OCI-LY3 (cell line): ENCODE data around the gene TARM1.
A peak's percentile ranks its signal among the peaks of the same experiment; 100 is the strongest.
"Not testable (repeated sequence)": the region's sequence is repeated elsewhere in the genome, so short reads cannot be mapped to it uniquely, and the experiment has no call there.

Experiments
- H2AFZ ChIP-seq: fragments of 200-600, 300-600 bp; shearing (Covaris generic); 2 replicates; pipeline ENCODE4 v1.6.0; 2014; ENCODE audit warnings: antibody characterized with exemption, low read depth, low read length
- H3K27ac ChIP-seq: fragments of 200-600, 300-600 bp; sonication (generic); 2 replicates; pipeline ENCODE4 v1.5.1; 2014; ENCODE audit warnings: mild to moderate bottlenecking, low read length, moderate library complexity, mixed read lengths
- H3K27me3 ChIP-seq: fragments of 200-600, 300-600 bp; sonication (generic); 2 replicates; pipeline ENCODE4 v1.6.1; 2014; ENCODE audit warnings: low read depth, low read length, mixed read lengths
- H3K36me3 ChIP-seq: fragments of 200-600, 300-600 bp; sonication (generic); replicated peaks from 2 replicates; pipeline ENCODE3; 2014; ENCODE audit warnings: low read depth, low read length, mixed read lengths
- H3K4me1 ChIP-seq: fragments of 300-600, 200-600 bp; sonication (generic); 2 replicates; pipeline ENCODE4 v1.6.1; 2014; ENCODE audit warnings: low read length, mixed read lengths
- H3K4me2 ChIP-seq: fragments of 200-600, 300-600 bp; sonication (generic); 2 replicates; pipeline ENCODE4 v1.6.1; 2014; ENCODE audit warnings: low read length, mixed read lengths
- H3K4me3 ChIP-seq: fragments of 300-600, 200-600 bp; sonication (generic); 2 replicates; pipeline ENCODE4 v1.5.1; 2014; ENCODE audit warnings: antibody characterized with exemption, mild to moderate bottlenecking, low read length, moderate library complexity
- H3K79me2 ChIP-seq: fragments of 300-600, 200-600 bp; shearing (Covaris generic); 2 replicates; pipeline ENCODE4 v1.6.1; 2014; ENCODE audit warnings: mild to moderate bottlenecking, low read length, mixed read lengths
- H3K9ac ChIP-seq: fragments of 300-600, 200-600 bp; shearing (Covaris generic); 2 replicates; pipeline ENCODE4 v1.6.0; 2014; ENCODE audit warnings: mild to moderate bottlenecking, low read length, moderate library complexity
- H3K9me3 ChIP-seq: fragments of 200-600, 300-600 bp; shearing (Covaris generic); 2 replicates; pipeline ENCODE4 v1.6.1; 2014; ENCODE audit warnings: low read length, mixed read lengths; ENCODE audit not compliant: insufficient read depth
- H4K20me1 ChIP-seq: fragments of 200-600, 300-600 bp; sonication (generic); 2 replicates; pipeline ENCODE4 v1.6.1; 2016; ENCODE audit warnings: low read length, mixed read lengths; ENCODE audit not compliant: insufficient read depth
- EZH2phosphoT487 ChIP-seq: fragments of 200-600 bp; shearing (Covaris generic); IDR thresholded peaks from 2 replicates; pipeline ENCODE4 v1.6.1; 2018; ENCODE audit warnings: antibody characterized with exemption, mixed run types, low read depth
- TF ChIP-seq, protein P1 (sequence below): fragments of 200-600, 300-600 bp; sonication (generic); IDR thresholded peaks from 2 replicates; pipeline ENCODE4 v1.5.1; 2014; ENCODE audit warnings: antibody characterized with exemption, low read length, low read depth

Gene TARM1

DNA sequence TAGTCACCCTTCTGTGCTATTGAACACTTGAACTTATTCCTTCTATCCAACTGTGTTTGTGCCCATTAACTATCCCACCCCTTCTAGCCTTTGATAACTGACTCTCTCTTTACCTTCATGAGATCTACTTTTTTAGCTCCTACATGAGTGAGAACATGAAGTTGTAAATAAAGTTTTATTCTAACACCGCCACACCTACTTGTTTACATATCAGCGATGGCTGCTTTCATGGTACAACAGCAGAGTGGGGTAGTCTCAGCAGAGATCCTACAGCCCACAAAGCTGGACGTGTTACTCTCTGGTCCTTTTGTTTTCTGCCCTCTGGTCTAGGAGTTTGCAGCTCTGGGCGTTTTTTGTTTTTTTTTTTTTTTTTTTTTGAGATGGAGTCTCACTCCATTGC is 41.2 kb downstream of the TARM1 start:
- TF ChIP-seq EZH2phosphoT487 = no peak
- Histone ChIP-seq H3K4me1 (no peaks in the 10 kb centered on the region), H4K20me1 (no peaks in the 10 kb centered on the region), H2AFZ (no peak overlapping the region), H3K4me2 (no peak overlapping the region), H3K27ac (no peak overlapping the region), H3K9me3 (no peaks in the 10 kb centered on the region), H3K27me3 (no peaks in the 10 kb centered on the region), H3K4me3 (no peak overlapping the region), H3K36me3 (no peaks in the 10 kb centered on the region), H3K79me2 (no peaks in the 10 kb centered on the region), H3K9ac (no peak overlapping the region)

DNA sequence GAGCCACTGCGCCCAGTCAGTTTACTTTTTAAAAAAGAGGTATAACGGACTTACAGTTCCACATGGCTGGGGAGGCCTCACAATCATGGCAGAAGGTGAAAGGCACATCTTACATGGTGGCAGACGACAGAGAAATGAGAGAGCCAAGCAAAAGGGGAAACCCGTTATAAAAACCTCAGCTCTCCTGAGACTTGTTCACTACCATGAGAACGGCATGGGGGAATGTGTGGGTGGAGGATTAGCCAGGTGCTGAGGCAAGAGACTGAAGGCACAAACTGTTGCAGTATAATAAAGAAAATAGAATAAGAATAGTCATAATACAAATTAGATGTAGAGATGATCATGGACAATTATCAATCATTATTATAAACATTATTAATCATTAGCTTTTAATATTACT is 44.6 kb downstream of the TARM1 start:
- not testable (repeated sequence) for H3K79me2 ChIP-seq, H3K27ac ChIP-seq, H3K27me3 ChIP-seq, H4K20me1 ChIP-seq, H3K4me1 ChIP-seq, H3K9ac ChIP-seq, H3K36me3 ChIP-seq, H3K4me3 ChIP-seq, H3K4me2 ChIP-seq, H2AFZ ChIP-seq, H3K9me3 ChIP-seq

DNA sequence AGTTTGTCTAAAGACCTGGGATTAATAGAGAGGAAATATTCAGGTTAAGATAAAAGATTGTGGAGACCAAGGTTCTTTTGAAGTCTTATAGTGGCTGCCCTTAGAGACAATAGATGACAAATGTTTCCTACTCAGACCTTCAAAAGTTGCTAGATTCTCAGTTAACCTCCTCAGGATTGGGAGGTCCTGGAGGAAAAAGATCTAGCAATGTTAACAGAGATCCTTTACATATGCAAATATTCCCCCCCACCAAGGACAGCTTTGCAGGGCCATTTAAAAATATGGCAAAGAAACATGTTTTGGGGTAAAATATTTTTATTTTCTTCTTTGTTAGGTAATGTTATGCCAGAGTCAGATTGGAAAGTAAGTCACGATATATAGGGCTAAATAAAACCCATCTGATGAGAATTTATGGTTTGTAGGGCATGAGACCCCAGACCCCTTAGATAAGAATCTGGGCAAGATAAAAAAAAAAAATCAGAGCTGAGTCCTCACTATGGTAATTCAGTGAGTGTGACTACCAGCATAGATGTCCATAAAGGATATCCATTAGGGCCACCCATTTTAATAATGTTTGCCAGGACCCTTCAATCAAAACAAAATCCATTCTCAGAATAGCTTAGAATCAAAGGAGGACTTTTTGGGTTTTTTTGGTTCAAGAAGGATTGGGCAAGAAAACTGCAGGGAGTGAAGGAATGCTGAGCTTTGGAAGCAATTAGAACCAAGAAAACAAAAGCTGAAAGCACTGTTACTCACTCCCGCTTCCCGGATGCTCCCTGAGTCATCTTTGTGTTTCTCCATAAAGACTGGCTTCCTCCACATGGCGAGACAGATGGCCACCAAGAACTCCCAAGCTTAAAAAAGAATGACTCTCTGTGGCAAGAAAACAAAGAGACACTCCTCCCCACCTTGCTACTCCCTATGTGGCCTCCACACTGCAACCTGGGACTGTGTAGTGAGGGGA is 45.7 kb downstream of the TARM1 start:
- no peak overlapping the region for H3K4me3 ChIP-seq
- no peak overlapping the region for H3K27ac ChIP-seq
- TF ChIP-seq, protein P1, sequence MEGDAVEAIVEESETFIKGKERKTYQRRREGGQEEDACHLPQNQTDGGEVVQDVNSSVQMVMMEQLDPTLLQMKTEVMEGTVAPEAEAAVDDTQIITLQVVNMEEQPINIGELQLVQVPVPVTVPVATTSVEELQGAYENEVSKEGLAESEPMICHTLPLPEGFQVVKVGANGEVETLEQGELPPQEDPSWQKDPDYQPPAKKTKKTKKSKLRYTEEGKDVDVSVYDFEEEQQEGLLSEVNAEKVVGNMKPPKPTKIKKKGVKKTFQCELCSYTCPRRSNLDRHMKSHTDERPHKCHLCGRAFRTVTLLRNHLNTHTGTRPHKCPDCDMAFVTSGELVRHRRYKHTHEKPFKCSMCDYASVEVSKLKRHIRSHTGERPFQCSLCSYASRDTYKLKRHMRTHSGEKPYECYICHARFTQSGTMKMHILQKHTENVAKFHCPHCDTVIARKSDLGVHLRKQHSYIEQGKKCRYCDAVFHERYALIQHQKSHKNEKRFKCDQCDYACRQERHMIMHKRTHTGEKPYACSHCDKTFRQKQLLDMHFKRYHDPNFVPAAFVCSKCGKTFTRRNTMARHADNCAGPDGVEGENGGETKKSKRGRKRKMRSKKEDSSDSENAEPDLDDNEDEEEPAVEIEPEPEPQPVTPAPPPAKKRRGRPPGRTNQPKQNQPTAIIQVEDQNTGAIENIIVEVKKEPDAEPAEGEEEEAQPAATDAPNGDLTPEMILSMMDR = no peak
- TF ChIP-seq EZH2phosphoT487 = no peak

DNA sequence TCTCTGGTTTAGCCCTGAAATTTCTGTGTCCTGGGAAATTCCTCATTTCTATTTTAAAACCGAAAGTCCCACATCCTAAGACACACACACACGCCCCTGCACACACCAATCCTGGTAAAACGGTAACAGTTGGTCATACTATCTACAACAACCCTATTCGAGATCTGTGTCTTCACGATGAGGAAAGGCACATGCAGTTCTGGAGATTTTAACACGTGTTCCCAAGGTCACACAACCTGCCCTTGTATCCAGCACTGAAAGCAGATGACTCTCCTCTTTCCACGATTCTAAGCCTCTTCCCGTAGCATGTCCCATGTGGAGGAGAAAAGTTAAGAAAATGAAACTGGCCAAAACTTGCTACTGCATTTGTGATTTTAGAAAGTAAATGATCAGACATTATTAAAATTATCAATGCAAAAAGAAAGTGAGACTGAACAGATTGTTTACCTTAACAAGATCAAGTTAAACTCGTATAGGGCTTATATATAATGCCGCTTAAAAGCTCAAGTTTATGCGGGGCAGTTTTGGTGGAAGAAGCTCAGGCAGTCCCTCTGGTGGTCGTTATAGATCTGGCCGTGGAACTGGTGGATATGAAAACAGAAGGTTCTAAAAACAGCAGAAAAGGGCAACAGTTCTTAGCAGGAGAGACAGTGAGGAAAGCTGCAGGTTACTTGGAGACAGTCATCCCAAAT is 50.1 kb downstream of the TARM1 start:
- Histone ChIP-seq H3K27me3 (no peaks in the 10 kb centered on the region), H4K20me1 (no peaks in the 10 kb centered on the region), H3K9ac (no peak overlapping the region), H3K27ac (no peak overlapping the region), H3K4me3 (no peak overlapping the region), H3K9me3 (no peaks in the 10 kb centered on the region), H3K4me1 (no peaks in the 10 kb centered on the region), H3K79me2 (no peaks in the 10 kb centered on the region), H3K36me3 (no peaks in the 10 kb centered on the region), H3K4me2 (no peak overlapping the region), H2AFZ (no peak overlapping the region)
- TF ChIP-seq, protein P1 = peak; percentile 21
- TF ChIP-seq EZH2phosphoT487 = no peak

More for the DNA sequence above, 45.7 kb downstream of the TARM1 start:
- no peaks in the 10 kb centered on the region for H3K27me3 ChIP-seq
- H3K36me3 ChIP-seq = no peaks in the 10 kb centered on the region
- no peaks in the 10 kb centered on the region for H3K4me1 ChIP-seq
- no peak overlapping the region for H3K4me2 ChIP-seq
- H2AFZ ChIP-seq = no peak overlapping the region
- H4K20me1 ChIP-seq = no peaks in the 10 kb centered on the region
- H3K9me3 ChIP-seq = no peaks in the 10 kb centered on the region
- no peaks in the 10 kb centered on the region for H3K79me2 ChIP-seq
- no peak overlapping the region for H3K9ac ChIP-seq
